HL-60/S4 treated with retinoic acid at 250 ng/mL for 4 days and 3 days (cell line): ENCODE data around the gene SPEG.
"Not testable (repeated sequence)": the region's sequence is repeated elsewhere in the genome, so short reads cannot be mapped to it uniquely, and the experiment has no call there.

Source experiments
- in situ Hi-C: fragments of 300-500 bp; cut with MboI; formaldehyde crosslinking; loops from 2 replicates; pipeline ENCODE4 v1.7.0; 2022; ENCODE audit warnings: low sequenced_read_pairs

Gene SPEG

DNA sequence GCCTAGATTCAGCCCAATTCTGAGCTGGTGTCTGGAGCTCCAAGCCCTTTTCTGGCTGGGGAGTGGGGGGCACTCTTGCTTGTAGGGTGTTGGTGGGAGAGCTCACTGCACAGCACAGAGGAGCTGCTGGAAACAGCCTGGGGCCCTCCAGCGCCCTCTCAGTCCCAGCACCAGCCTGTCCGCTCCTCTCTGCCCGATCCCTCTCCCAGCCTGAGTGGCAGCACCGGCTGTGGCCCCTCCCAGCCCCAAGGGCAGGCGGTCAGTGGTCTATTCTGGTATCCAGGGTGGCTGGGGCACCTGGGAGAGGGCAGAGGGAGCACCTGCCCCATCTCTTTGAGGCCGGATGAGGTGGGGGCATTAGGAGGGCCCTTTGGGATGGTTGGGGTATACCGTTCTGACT, 29.7 kb upstream of the SPEG start:
- in situ Hi-C loops = no loop called here

- in situ Hi-C loops = no loop called here
Observed at GRCh38 chr2:219405451-219405850, 29.2 kb upstream of the SPEG start.

GRCh38 chr2:219405958-219406860, 28.4 kb upstream of the SPEG start:
- in situ Hi-C loops = no loop called here

GRCh38 chr2:219406861-219407230, 27.8 kb upstream of the SPEG start:
- in situ Hi-C loops = no loop called here

- in situ Hi-C loops = not testable (repeated sequence)
Observed at GRCh38 chr2:219407343-219407742, 27.3 kb upstream of the SPEG start.

- in situ Hi-C loops = no loop called here
Observed at GRCh38 chr2:219408204-219408603, 26.4 kb upstream of the SPEG start.

GRCh38 chr2:219408631-219409030, 26.0 kb upstream of the SPEG start:
- in situ Hi-C loops = no loop called here

GRCh38 chr2:219409619-219410018, 25.0 kb upstream of the SPEG start:
- in situ Hi-C loops = no loop called here

- in situ Hi-C loops = no loop called here
Observed at GRCh38 chr2:219410390-219410789, 24.3 kb upstream of the SPEG start.

GRCh38 chr2:219414857-219415256, 19.8 kb upstream of the SPEG start:
- in situ Hi-C loops = no loop called here

GRCh38 chr2:219415580-219416234, 18.9 kb upstream of the SPEG start:
- in situ Hi-C loops = no loop called here

DNA sequence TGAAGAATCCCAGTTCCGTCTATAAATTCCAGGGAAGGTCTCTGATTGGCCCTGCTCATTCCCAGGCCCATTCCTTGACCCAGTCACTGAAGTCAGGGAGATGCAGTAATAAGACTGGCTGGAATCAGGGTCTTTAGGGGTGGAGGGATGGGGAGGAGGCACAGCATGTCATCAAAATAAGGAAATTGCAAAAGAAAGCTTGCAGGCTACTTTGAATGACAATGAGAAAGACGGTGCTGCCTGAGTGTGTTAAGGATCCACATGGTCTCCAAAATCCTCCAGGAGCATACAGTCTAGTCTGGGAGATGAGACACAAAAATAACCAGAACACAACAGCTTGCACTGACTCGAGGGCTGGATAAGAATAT, 18.4 kb upstream of the SPEG start:
- in situ Hi-C loops = no loop called here

DNA sequence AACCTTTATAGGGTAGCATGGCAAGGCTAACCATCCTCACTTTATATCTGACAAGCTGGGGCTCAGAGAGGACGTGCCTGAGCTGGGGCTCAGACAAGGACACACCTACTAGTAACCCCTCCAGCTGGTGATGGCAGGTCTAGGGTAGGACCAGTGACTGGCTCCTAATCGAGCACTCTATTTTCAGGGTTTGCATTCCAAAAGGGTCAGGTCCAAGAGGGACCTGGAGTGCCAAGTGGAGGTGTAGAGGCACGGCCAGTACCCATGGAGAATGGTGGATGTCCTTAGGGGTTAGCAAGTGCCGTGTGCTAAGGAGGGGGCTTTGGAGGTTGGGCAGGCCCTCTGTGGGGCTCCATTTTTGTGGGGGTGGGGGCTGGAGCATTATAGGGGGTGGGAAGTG, 17.7 kb upstream of the SPEG start:
- in situ Hi-C loops = no loop called here

DNA sequence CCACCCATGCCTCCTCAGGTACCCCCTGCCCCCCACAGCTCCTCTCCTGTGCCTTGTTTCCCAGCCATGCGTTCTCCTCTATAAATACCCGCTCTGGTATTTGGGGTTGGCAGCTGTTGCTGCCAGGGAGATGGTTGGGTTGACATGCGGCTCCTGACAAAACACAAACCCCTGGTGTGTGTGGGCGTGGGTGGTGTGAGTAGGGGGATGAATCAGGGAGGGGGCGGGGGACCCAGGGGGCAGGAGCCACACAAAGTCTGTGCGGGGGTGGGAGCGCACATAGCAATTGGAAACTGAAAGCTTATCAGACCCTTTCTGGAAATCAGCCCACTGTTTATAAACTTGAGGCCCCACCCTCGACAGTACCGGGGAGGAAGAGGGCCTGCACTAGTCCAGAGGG, 17.3 kb upstream of the SPEG start:
- in situ Hi-C loops = no loop called here

- in situ Hi-C loops = no loop called here
Observed at GRCh38 chr2:219418155-219419011, 16.3 kb upstream of the SPEG start, which contains the start of gene DES. DES (plus strand) TSS chr2:219418377; CDS start chr2:219418463, 86 bp downstream.

DNA sequence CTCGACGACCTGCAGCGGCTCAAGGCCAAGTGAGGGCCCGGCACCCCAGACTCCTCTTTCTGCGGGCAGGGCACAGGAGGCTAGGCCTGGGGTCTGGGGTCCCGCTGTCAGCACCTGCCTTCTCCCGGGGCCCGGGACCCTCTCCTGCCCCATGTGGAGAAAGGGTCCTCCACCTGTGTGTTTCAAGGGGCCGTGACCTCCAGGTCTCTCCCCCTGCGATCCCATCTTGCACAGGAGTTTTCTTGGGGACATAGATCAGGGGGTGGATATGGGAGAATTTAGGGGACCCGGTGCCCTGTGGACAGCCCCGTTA, 15.7 kb upstream of the SPEG start:
- in situ Hi-C loops = no loop called here

- in situ Hi-C loops = no loop called here
Observed at GRCh38 chr2:219419331-219420197, 15.1 kb upstream of the SPEG start.

DNA sequence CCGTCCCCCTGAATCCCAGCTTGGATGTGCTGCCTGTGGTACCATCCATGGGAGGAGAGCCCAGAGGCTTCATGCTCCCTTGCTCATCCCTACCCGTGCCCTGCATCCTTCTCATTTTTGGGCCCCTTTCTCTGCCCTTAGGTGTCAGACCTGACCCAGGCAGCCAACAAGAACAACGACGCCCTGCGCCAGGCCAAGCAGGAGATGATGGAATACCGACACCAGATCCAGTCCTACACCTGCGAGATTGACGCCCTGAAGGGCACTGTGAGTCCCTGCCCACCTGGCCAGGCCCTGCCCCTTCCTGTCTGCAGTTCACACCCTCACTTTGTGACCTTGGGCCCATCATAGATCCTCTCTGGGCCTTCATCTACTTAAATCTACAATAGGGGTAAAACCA, 14.0 kb upstream of the SPEG start:
- in situ Hi-C loops = no loop called here

DNA sequence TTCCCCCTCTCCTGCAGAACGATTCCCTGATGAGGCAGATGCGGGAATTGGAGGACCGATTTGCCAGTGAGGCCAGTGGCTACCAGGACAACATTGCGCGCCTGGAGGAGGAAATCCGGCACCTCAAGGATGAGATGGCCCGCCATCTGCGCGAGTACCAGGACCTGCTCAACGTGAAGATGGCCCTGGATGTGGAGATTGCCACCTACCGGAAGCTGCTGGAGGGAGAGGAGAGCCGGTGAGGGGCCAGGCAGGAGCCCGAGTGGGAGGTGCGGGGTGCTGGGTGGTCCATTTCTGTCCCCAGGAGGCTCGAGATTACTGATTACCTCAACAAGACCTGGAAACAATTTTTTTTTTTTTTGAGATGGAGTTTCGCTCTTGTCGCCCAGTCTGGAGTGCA, 13.3 kb upstream of the SPEG start:
- in situ Hi-C loops = no loop called here

DNA sequence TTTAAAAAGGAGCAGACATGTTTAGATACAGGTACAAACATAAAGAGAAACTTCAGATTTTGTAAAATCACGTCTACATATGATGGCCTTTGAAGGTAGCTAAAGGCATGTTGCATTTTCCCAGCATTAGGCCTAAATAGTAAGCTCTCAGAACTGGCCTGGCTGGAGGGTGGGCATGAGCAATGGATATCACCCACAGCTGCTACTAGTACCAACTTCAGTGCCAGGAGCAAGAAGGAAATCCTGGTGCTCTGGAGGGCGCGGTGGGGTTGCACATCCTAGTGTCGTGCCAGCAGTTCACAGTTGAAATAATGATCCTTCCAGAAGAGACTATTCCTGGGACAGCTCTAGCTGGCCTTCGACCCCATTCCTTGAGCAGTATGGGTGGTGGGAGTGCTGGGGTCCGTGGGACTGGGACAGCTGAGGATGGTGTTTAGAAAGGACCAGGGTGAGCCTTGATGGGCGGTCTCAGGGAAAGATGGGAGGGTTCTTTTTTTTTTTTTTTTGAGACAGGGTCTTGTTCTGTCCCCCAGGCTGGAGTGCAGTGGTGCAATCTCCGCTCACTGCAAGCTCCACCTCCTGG, 11.6 kb upstream of the SPEG start:
- in situ Hi-C loops = no loop called here
